Transverse colon (tissue), 4 donors: ENCODE data around the gene SLC16A9. TPM values are rescaled to one million over a fixed set of nuclear protein-coding genes. Genes with fewer than 3 reads are reported as not detected.

Source experiments
- DNase-seq: peaks from one replicate; pipeline ENCODE4 v3.0.0-alpha.2; 2019
- H3K27ac ChIP-seq, 4 donors: fragments of 200-600 bp; sonication (generic); 2 replicates each; pipeline ENCODE4 v1.5.1; 2016 to 2018; ENCODE audit warnings: inconsistent platforms in 4 of 4
- H3K27me3 ChIP-seq: fragments of 200-600 bp; sonication (generic); 2 replicates; pipeline ENCODE4 v1.5.1; 2017; ENCODE audit warnings: inconsistent platforms
- H3K36me3 ChIP-seq, 4 donors: fragments of 200-600 bp; sonication (generic); 2 replicates each; pipeline ENCODE4 v1.5.1; 2017 to 2019; ENCODE audit warnings: inconsistent platforms in 4 of 4
- H3K4me1 ChIP-seq, 4 donors: fragments of 200-600 bp; sonication (generic); 2 replicates each; pipeline ENCODE4 v1.5.1; 2017 to 2020; ENCODE audit warnings: inconsistent platforms in 4 of 4
- H3K4me3 ChIP-seq, 4 donors: fragments of 200-600 bp; sonication (generic); 1 replicate in 1 of 4; 2 replicates in 3 of 4; pipeline versions ENCODE4 v1.5.1 to v1.6.1; 2017 to 2019; ENCODE audit warnings: inconsistent platforms in 4 of 4
- H3K9me3 ChIP-seq, 2 donors: fragments of 200-600 bp; sonication (generic); 2 replicates each; pipeline ENCODE4 v1.5.1; 2017 to 2019; ENCODE audit warnings: inconsistent platforms in 2 of 2
- EP300 ChIP-seq: sonication (generic); formaldehyde crosslinking; IDR thresholded peaks from one replicate; pipeline ENCODE4 v1.6.1; 2017; ENCODE audit warnings: antibody characterized with exemption, low read depth
- POLR2A ChIP-seq: fragments of 450-650 bp; IDR thresholded peaks from one replicate; pipeline ENCODE4 v1.6.1; 2016; ENCODE audit warnings: antibody characterized with exemption, mild to moderate bottlenecking, moderate library complexity
- POLR2AphosphoS5 ChIP-seq, 3 donors: sonication (generic); formaldehyde crosslinking; IDR thresholded peaks; one replicate each; pipeline ENCODE4 v1.6.1; 2016; ENCODE audit warnings: antibody characterized with exemption in 3 of 3
- WGBS, 2 donors: methylation state at CpG; one replicate each; pipeline ENCODE4 v1.1.5; 2018; ENCODE audit warnings: low coverage in 1 of 2; 5-methylcytosine and 5-hydroxymethylcytosine counted together
- in situ Hi-C, 4 donors: fragments of 200-750 bp; cut with MboI; loops; one replicate each; pipeline versions ENCODE4 v1.15.0 to v1.15.1; 2017; ENCODE audit warnings: low sequenced_read_pairs in 3 of 4, low pct_ligation_motif_present in 1 of 4, low pct_unique_long_range_greater_than_20kb in 1 of 4
- intact Hi-C: fragments of 100-400 bp; cut with DNase I; formaldehyde crosslinking; loops from one replicate; pipeline ENCODE4 v1.15.1; 2023; ENCODE audit warnings: low total_unique reads
- total RNA-seq, 4 donors: library from RNA; depleted of rRNA; stranded (reverse); fragments of >200 nt; gene quantifications; one replicate each; pipeline ENCODE4 v1.1.0, GENCODE V29; 2016
- TF ChIP-seq, protein P1 (sequence below), 5 experiments: fragments of 200-600 bp in 3 of 5; fragments of 450-650 bp in 2 of 5; sonication (generic) in 3 of 5; IDR thresholded peaks; 1 replicate in 2 of 5; 2 replicates in 3 of 5; pipeline ENCODE4 v1.5.1; 2016 to 2017; ENCODE audit warnings: antibody characterized with exemption in 5 of 5, inconsistent platforms in 3 of 5, mild to moderate bottlenecking in 2 of 5, moderate library complexity in 1 of 5

Gene SLC16A9
- total RNA-seq, 4 donors from 2014 or later, result 0.80 to 58.7 (median 15.3) TPM

DNA sequence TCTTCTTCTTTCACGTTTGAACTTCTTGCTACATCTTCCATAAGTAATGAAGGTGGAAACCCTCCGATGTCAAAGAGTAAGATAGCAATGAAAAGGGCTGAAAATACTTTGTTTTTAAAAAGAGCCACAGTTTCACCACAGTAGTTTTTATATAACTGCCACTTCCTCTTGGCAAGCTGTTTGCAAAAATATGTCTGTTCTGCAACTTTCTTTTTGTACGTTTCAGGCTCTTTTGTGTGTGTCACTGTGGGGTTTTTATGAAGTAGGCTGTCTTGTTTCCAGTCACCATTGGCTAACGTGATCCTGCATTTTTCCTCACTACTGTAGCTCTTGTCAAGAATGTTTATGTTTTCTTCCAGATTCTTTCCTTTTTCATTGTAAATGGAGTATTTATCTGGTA lies 55.6 kb downstream of the SLC16A9 start:
- Histone ChIP-seq H3K27me3 (no peaks in the 10 kb centered on the region), H3K4me3 (no peak overlapping the region), H3K9me3 (no peaks in the 10 kb centered on the region), H3K4me1 (no peaks in the 10 kb centered on the region), H3K27ac (no peak overlapping the region), H3K36me3 (no peaks in the 10 kb centered on the region)
- TF ChIP-seq, protein P1, sequence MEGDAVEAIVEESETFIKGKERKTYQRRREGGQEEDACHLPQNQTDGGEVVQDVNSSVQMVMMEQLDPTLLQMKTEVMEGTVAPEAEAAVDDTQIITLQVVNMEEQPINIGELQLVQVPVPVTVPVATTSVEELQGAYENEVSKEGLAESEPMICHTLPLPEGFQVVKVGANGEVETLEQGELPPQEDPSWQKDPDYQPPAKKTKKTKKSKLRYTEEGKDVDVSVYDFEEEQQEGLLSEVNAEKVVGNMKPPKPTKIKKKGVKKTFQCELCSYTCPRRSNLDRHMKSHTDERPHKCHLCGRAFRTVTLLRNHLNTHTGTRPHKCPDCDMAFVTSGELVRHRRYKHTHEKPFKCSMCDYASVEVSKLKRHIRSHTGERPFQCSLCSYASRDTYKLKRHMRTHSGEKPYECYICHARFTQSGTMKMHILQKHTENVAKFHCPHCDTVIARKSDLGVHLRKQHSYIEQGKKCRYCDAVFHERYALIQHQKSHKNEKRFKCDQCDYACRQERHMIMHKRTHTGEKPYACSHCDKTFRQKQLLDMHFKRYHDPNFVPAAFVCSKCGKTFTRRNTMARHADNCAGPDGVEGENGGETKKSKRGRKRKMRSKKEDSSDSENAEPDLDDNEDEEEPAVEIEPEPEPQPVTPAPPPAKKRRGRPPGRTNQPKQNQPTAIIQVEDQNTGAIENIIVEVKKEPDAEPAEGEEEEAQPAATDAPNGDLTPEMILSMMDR (IDR thresholded peaks at IDR 0.05), result no peak
- TF ChIP-seq EP300 (no peak), POLR2AphosphoS5 (IDR thresholded peaks at IDR 0.05) (no peak), POLR2A (no peak)
- in situ Hi-C loops (no loop called here), intact Hi-C loops (no loop called here)
- DNase-seq, result no peak
- WGBS, 2 donors, result 37 to 38% methylated on average over 4 of the region's 4 CpGs

DNA sequence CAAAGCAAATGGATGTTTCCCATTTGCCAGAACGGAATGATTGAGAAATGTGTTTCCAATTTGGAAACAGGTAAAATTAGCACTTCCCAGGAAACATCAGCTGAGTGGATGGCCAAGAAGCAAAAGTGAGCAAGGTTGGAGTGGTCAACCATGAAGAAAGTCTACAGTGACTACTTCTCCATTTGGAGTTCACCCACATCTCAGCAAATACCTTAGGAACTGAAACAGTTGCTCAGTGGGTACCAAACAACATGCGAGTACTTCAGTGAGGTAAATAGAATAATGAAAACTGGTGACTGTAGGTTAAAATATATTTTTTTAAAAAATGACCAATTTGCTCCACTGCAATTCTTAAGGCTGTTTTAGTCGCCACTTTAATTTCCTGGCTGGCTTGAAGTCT lies 57.7 kb downstream of the SLC16A9 start:
- Histone ChIP-seq H3K27me3 (no peaks in the 10 kb centered on the region), H3K9me3 (no peaks in the 10 kb centered on the region), H3K4me1 (no peaks in the 10 kb centered on the region), H3K27ac (no peak overlapping the region), H3K36me3 (no peaks in the 10 kb centered on the region), H3K4me3 (no peak overlapping the region)
- intact Hi-C loops, result no loop called here
- TF ChIP-seq, protein P1 (IDR thresholded peaks at IDR 0.05), result no peak
- TF ChIP-seq EP300, result no peak
- no peak for TF ChIP-seq POLR2A
- no peak for TF ChIP-seq POLR2AphosphoS5 (IDR thresholded peaks at IDR 0.05)
- in situ Hi-C loops, result no loop called here
- 85 to 100% methylated on average over 3 of the region's 3 CpGs for WGBS, 2 donors
- no peak for DNase-seq

DNA sequence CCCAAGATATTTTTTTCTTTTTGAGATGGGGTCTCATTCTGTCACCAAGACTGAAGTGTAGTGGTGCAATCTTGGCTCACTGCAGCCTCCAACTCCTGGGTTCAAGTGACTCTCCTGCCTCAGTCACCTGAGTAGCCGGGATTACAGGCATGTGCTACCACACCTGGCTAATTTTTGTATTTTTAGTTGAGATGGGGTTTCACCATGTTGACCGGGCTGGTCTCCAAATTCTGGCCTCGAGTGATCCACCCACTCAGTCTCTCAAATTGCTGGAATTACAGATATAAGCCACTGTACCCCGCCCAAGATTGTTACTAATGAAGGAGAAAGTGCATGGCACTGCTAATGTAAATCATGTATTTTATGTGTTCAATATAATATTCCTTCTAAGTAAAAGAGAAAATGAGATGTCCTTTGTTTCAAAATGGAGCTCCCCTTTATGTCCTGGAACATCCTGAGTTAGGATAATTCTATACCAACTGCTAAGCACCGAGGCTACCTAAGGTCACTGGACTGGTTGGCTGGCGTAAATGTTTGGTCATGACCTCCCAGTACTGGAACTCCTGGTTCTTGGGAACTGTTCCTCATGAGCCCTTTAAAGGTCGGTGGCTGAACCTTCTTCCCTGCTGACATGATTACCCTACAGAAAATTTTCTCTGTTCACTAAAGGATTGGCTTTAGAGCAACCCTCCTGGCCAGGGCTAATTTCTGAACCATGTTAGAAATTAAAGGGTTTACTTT lies 59.9 kb downstream of the SLC16A9 start:
- Histone ChIP-seq H3K27ac (no peak overlapping the region), H3K9me3 (peaks cover 3 to 10% of the 10 kb centered on the region in 2 donors), H3K4me1 (no peaks in the 10 kb centered on the region), H3K27me3 (no peaks in the 10 kb centered on the region), H3K36me3 (no peaks in the 10 kb centered on the region), H3K4me3 (no peak overlapping the region)
- no peak for TF ChIP-seq POLR2AphosphoS5 (IDR thresholded peaks at IDR 0.05)
- no peak for TF ChIP-seq EP300
- no peak for TF ChIP-seq POLR2A
- TF ChIP-seq, protein P1 (IDR thresholded peaks at IDR 0.05), result no peak
- WGBS, 2 donors, result 88% methylated on average over 7 of the region's 7 CpGs
- in situ Hi-C loops (loop anchor here in 3 of 4 donors (25.0 kb wide), 4 partner anchors 388 to 862 kb away; no protein-coding TSS in a partner anchor), intact Hi-C loops (no loop called here)
- DNase-seq, result no peak

DNA sequence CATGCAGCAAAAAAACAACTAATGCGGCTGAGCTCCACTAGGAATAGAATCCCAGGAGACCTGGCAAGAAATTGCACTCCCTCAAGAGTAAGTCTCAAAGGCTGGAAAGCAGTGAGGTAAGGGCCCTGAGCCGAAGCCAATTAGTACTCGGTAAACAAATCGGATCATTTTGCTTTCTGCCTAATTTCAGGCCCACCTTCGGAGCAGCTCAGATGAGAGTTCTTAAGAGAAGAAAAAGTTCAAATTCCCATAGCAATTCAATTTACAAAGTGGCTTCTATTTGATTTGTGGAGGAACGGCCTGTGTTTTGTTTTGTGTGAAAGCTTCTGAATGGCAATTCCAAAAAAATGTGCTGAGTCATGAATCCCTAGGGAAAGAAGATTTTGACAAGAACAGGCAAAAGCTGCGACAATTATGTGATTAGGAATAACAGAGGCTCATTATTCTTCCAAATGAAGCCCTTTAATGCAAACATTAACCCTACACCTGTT lies 60.9 kb downstream of the SLC16A9 start:
- Histone ChIP-seq H3K4me3 (no peak overlapping the region), H3K27ac (no peak overlapping the region), H3K36me3 (no peaks in the 10 kb centered on the region), H3K9me3 (peaks cover 3 to 11% of the 10 kb centered on the region in 2 donors), H3K27me3 (no peaks in the 10 kb centered on the region), H3K4me1 (no peaks in the 10 kb centered on the region)
- WGBS, 2 donors, result 68 to 78% methylated on average over 7 of the region's 7 CpGs
- in situ Hi-C loops (loop anchor here in 3 of 4 donors (25.0 kb wide), 4 partner anchors 389 to 861 kb away; no protein-coding TSS in a partner anchor), intact Hi-C loops (no loop called here)
- no peak for DNase-seq
- TF ChIP-seq EP300, result no peak
- no peak for TF ChIP-seq POLR2AphosphoS5 (IDR thresholded peaks at IDR 0.05)
- no peak for TF ChIP-seq POLR2A
- TF ChIP-seq, protein P1 (IDR thresholded peaks at IDR 0.05), result no peak
